Pancreas (tissue), 10 donors: ENCODE results near the gene TMEM38A. TPM values are rescaled to one million over a fixed set of nuclear protein-coding genes. Genes with fewer than 3 reads are reported as not detected.

ENCODE experiments used
- ATAC-seq, 4 donors: fragments of 200-7000 bp; cut with Tn5 transposase; one replicate each; pipeline versions ENCODE4 v1.8.0 to v1.9.1; 2020; ENCODE audit warnings: mild to moderate bottlenecking in 4 of 4, moderate library complexity in 4 of 4
- DNase-seq, 6 donors: peaks; one replicate each; pipeline ENCODE4 v3.0.0-alpha.2; 2020
- FAIRE-seq: peaks from 2 replicates; lab custom pipeline; 2012; peaks lifted over from hg19 to GRCh38; lab: Jason Lieb, UNC
- H3K27ac ChIP-seq, 4 donors: fragments of 200-600 bp; sonication (generic); 1 replicate in 3 of 4; 2 replicates in 1 of 4; pipeline versions ENCODE4 v1.5.0 to v1.8.0; 2020
- H3K27me3 ChIP-seq, 4 donors: fragments of 200-600 bp; one replicate each; pipeline ENCODE4 v1.8.0; 2021
- H3K36me3 ChIP-seq, 3 donors: fragments of 200-600 bp; sonication (generic) in 1 of 3; one replicate each; pipeline versions ENCODE4 v1.5.0 to v1.8.0; 2020 to 2021
- H3K4me1 ChIP-seq, 3 donors: fragments of 200-600 bp; one replicate each; pipeline ENCODE4 v1.8.0; 2021
- H3K4me3 ChIP-seq, 4 donors: fragments of 200-600 bp; sonication (generic) in 2 of 4; one replicate each; pipeline versions ENCODE4 v1.5.0 to v1.8.0; 2020 to 2021
- H3K9me3 ChIP-seq, 4 donors: fragments of 200-600 bp; one replicate each; pipeline ENCODE4 v1.8.0; 2021
- CTCF ChIP-seq, 4 donors: fragments of 200-600 bp; sonication (generic) in 3 of 4; IDR thresholded peaks; one replicate each; pipeline versions ENCODE4 v1.5.0 to v1.8.0; 2021; ENCODE audit warnings: antibody characterized with exemption in 4 of 4
- WGBS, 2 donors: extraction: QIAGEN DNeasy Blood & Tissue Kit; methylation state at CpG; one replicate each; pipeline ENCODE4 v1.1.7; 2013; 5-methylcytosine and 5-hydroxymethylcytosine counted together
- intact Hi-C, 3 donors: fragments of 100-400 bp; cut with DNase I; formaldehyde crosslinking; loops; one replicate each; pipeline versions ENCODE4 v1.11.1 to v1.14.2; 2022
- polyA plus RNA-seq, 2 donors: library from polyadenylated mRNA; stranded (reverse); fragments of 200-250 nt; gene quantifications; one replicate each; pipeline ENCODE4 v1.2.3, GENCODE V29; 2013
- total RNA-seq, 6 donors: library from RNA; stranded (reverse); fragmentation: NEBNext Ultra II Directional in 4 of 6; extraction: Animal tissue kit (Norgen Biotek cat#: 25700) in 4 of 6; gene quantifications; one replicate each; pipeline versions ENCODE4 v1.2.1 to v1.2.4, GENCODE V29; 2021 to 2023
- donor health status: healthy with polysubstance abuse.
- donor health status: DM: no; HTN: no; CAD: no; lungs with moderate emphysema.
- donor health status: DM: no; HTN: no; CAD: no.
- donor health status: control.
- donor health status: control.
- donor health status: Bipolar disorder and iron deficiency.
- donor health status: DM: yes; HTN: yes; CAD: no.
- donor health status: DM: no; HTN: no; CAD: no.
- donor health status: DM: no; HTN: no; CAD: no.
- donor health status: DM: yes; HTN: yes; CAD: no.

The TMEM38A gene
- total and polyA plus RNA-seq, 8 donors = 1.2 to 4.0 (median 2.0) TPM

- 78 to 87% methylated on average over 7 of the region's 7 CpGs for WGBS, 2 donors
- intact Hi-C loops = no loop called here
- H3K4me3 ChIP-seq = no peak overlapping the region
- no peak for TF ChIP-seq CTCF (IDR thresholded peaks at IDR 0.05)
- H3K36me3 ChIP-seq = peaks cover 6 to 44% (median 20%) of the 10 kb centered on the region in 3 donors
- no peaks in the 10 kb centered on the region for H3K4me1 ChIP-seq
- H3K27me3 ChIP-seq = no peaks in the 10 kb centered on the region
- no peak for DNase-seq
- no peak for FAIRE-seq
- no peak for ATAC-seq
- no peak overlapping the region for H3K27ac ChIP-seq
- H3K9me3 ChIP-seq = no peaks in the 10 kb centered on the region
Measured at GRCh38 chr19:16652854-16653253, 8.1 kb upstream of the TMEM38A start.

GRCh38 chr19:16654140-16654539 lies 6.8 kb upstream of the TMEM38A start:
- Histone ChIP-seq H3K36me3 (peaks cover 6 to 44% (median 20%) of the 10 kb centered on the region in 3 donors), H3K9me3 (no peaks in the 10 kb centered on the region), H3K27me3 (no peaks in the 10 kb centered on the region), H3K4me1 (peaks cover 6 to 11% (median 9%) of the 10 kb centered on the region in 3 donors), H3K4me3 (no peak overlapping the region), H3K27ac (no peak overlapping the region)
- no peak for TF ChIP-seq CTCF (IDR thresholded peaks at IDR 0.05)
- no peak for ATAC-seq
- no peak for DNase-seq
- intact Hi-C loops = no loop called here
- FAIRE-seq = no peak
- WGBS, 2 donors = 89 to 94% methylated on average over 3 of the region's 3 CpGs

- no peaks in the 10 kb centered on the region for H3K9me3 ChIP-seq
- peaks cover 6 to 12% (median 10%) of the 10 kb centered on the region in 3 donors for H3K4me1 ChIP-seq
- peaks cover 6 to 44% (median 20%) of the 10 kb centered on the region in 3 donors for H3K36me3 ChIP-seq
- H3K4me3 ChIP-seq = no peak overlapping the region
- WGBS, 2 donors = 86 to 94% methylated on average over 3 of the region's 3 CpGs
- ATAC-seq (no peak), DNase-seq (no peak), FAIRE-seq (no peak)
- intact Hi-C loops = no loop called here
- no peak for TF ChIP-seq CTCF (IDR thresholded peaks at IDR 0.05)
- H3K27ac ChIP-seq = no peak overlapping the region
- no peaks in the 10 kb centered on the region for H3K27me3 ChIP-seq
Measured at GRCh38 chr19:16654627-16655026, 6.3 kb upstream of the TMEM38A start.

GRCh38 chr19:16655727-16656126 lies 5.2 kb upstream of the TMEM38A start:
- ATAC-seq (no peak), FAIRE-seq (no peak), DNase-seq (no peak)
- H3K27ac ChIP-seq = no peak overlapping the region
- H3K27me3 ChIP-seq = no peaks in the 10 kb centered on the region
- H3K4me3 ChIP-seq = no peak overlapping the region
- TF ChIP-seq CTCF (IDR thresholded peaks at IDR 0.05) = no peak
- H3K9me3 ChIP-seq = no peaks in the 10 kb centered on the region
- intact Hi-C loops = no loop called here
- H3K4me1 ChIP-seq = peaks cover 6 to 12% (median 10%) of the 10 kb centered on the region in 3 donors
- H3K36me3 ChIP-seq = peaks cover 6 to 42% (median 20%) of the 10 kb centered on the region in 3 donors
- WGBS, 2 donors = 75 to 85% methylated on average over 11 of the region's 11 CpGs

- FAIRE-seq (no peak), ATAC-seq (no peak), DNase-seq (no peak)
- H3K27me3 ChIP-seq = no peaks in the 10 kb centered on the region
- no peak overlapping the region for H3K4me3 ChIP-seq
- intact Hi-C loops = no loop called here
- TF ChIP-seq CTCF (IDR thresholded peaks at IDR 0.05) = no peak
- no peak overlapping the region for H3K27ac ChIP-seq
- peaks cover 6 to 12% (median 10%) of the 10 kb centered on the region in 3 donors for H3K4me1 ChIP-seq
- 74 to 75% methylated on average over 5 of the region's 5 CpGs for WGBS, 2 donors
- peaks cover 6 to 27% (median 9%) of the 10 kb centered on the region in 3 donors for H3K36me3 ChIP-seq
- H3K9me3 ChIP-seq = no peaks in the 10 kb centered on the region
Measured at GRCh38 chr19:16657384-16657783, 3.6 kb upstream of the TMEM38A start.
